HG02973 (cell line): ENCODE data around the gene PHF20.
"Not testable (repeated sequence)": the region's sequence is repeated elsewhere in the genome, so short reads cannot be mapped to it uniquely, and the experiment has no call there.

Source experiments
- ATAC-seq: cut with Tn5 transposase; IDR thresholded peaks from one replicate; pipeline ENCODE4 v1.9.1; 2021; ENCODE audit warnings: moderate library complexity; ENCODE audit not compliant: unreplicated experiment

PHF20 gene

DNA sequence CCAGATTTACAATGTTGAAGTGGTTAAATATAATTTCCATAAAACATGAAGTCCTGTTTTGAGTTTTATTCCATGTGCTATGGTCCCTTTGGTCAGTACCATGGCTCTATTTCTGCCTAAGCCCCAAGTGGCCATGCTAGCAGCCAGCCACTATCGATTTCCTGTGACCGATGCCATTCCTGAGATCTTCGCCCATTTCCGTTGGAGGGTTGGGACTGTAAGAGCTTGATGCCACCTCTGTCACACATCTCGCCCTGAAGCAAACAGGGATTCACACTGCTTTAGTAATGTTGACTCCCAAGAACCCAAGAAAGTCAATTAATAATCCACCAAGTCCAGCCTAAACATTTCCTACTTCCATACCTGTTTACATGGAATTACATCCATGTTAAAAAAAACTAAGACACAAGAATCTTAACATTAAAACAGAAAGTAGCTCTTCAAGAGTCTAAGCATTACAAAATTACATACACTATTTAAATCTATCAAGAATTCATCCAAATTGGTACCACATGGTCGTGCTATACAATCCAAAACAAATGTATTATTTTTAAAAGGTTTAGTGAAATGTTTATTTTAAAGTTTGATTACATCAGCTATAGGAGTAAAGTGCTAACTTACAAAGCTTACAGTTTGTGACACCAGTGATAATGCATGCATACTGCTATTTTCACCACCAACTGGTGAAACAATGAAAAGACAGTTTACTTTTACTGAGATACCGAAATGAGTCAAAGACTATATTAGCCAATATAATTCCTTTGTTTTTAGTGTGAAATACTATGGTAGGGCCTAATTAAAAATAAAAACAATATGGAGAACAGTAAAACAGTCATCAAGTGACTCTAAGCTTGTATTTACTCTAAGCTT is 32.3 kb upstream of the PHF20 start:
- no peak for ATAC-seq

- ATAC-seq: peak; percentile 83
These were observed 29.7 kb upstream of the PHF20 start, which contains the start of gene RBM39 for GRCh38 chr20:35741892-35742740. Gene RBM39, minus strand, starts transcription at chr20:35742260. Its CDS starts 1,386 bp downstream, at chr20:35740874.

DNA sequence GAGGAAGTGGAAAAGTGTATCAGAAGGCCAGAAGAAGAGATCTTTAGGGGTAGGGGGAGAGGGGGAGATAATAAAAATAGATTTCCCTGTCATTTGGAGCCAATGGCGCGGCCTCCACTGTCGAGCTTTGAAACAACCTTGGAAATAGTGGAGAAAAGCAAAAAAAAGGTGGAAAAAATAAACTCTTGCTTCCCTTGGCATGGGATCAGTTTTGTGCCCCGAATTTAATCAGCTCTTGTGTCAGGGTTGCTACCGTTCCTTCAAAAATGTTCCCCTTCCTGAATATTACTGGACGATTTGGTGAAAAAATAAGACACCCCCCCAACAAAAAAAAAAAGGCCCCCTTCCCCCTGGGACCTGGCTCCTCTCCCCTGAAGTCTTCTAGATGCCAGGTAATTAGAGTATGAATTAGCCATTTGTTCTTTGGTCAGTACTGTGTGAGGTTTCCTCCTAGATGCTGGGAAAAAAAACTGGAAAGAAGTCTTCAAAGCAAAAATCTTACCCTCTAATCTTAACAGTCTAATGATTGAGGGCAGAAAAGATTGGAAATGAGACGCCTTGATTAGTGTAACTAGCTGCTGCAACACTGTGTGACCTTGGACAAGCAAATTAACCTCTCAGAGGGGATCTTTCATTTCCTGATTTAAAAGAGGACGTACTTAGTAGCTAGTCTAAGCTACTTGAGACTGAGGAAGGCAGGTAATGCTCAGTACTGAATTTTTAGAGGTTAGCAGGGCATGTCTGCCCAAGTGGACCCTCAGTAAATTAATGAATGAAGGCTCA is 28.9 kb upstream of the PHF20 start:
- no peak for ATAC-seq

DNA sequence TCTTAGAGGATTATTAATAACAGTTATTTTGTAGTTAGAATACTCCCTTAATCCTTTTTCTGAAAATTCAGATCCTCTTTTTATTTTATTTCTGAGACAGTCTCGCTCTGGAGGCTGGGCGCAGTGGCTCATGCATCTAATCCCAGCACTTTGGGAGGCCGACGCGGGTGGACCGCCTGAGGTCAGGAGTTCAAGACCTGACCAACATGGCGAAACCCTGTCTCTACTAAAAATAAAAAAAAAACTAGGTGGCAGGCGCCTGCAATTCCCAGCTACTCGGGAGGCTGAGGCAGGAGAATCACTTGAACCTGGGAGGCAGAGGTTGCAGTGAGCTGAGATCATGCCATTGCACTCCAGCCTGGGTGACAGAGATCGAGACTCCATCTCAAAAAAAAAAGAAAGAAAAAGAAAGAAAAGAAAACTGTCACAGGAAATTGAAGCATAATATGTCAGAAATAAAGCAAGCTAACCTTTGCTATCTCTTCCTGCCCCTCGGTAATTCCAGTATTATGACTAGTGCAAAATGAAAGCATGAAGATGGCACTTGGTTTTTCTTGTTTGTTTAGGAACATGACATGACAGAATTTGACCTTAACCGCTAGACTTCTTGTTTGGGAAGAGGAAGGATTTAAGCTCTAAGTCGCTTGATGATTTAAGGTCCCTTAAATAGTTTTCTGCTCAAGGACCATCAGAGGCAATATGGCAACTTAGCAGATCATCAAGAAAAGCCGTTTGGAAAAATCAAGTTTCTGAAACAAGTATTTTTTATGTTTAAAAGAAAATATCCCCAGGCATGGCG is 27.9 kb upstream of the PHF20 start:
- ATAC-seq: no peak

- ATAC-seq: not testable (repeated sequence)
These were observed 27.3 kb upstream of the PHF20 start for GRCh38 chr20:35744492-35744841.

GRCh38 chr20:35750611-35751010 is 21.2 kb upstream of the PHF20 start:
- ATAC-seq: no peak

- no peak for ATAC-seq
These were observed 15.4 kb upstream of the PHF20 start for GRCh38 chr20:35756404-35756803.

DNA sequence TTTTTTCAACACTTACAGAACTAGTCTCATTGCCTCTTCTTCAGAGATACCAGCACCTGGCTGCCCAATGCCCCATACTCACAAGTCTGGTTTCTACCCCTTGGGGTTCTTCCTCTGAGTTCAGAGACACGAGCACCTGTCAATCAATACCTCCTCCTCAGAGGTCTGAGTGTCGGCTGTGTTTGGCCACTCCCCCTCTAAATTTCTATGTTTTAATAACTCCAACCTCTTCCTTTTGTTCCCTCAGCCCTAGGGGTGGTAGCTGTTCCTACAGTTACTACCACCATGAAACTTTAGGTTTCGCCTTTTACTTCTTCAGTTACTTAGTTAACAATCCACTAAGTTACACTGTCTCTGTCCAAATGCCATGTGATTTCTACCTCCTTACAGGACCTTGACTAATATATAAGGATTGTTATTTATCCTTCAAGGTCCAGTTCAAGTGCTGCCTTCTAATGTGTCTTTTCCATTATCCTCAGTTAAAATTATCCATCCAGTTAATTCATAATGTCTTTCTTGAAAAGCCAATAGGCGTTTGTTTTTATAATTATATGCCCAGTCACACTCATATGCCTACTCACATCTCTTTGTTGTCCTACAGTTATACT is 14.6 kb upstream of the PHF20 start:
- ATAC-seq: no peak

- not testable (repeated sequence) for ATAC-seq
These were observed 10.3 kb upstream of the PHF20 start for GRCh38 chr20:35761548-35761947.

- ATAC-seq: no peak
These were observed 9.4 kb upstream of the PHF20 start for GRCh38 chr20:35762461-35762860.

DNA sequence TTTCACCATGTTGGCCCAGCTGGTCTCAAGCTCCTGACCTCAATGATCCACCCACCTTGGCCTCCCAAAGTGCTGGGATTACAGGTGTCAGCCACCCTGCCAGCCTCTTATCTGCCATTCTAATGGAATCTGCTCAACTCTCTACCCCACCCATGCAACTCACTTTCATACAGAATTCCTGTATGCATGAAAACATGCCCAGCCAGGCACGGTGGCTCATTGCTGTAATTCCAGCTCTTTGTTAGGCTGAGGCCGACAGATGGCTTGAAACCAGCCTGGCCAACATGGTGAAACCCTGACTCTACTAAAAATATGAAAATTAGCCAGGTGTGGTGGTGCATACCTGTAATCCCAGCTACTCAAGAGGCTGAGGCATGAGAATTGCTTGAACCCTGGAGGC is 6.9 kb upstream of the PHF20 start:
- ATAC-seq: not testable (repeated sequence)

DNA sequence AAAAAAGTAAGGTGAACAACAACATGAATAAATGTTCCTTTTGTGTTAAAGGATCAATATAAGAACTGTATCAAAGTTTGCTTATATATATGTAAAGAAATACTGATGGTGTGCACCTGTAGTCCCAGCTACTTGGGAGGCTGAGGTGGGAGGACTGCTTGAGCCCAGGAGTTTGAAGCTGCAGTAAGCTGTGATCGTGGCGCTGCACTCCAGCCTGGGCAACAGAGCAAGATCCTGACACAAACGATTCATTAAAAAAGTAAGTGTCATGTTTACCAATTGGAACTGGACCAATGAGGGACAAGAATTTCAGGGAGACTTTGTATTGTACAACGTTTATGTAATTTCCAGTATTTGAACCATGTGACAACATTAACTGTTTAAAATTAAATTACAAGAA is 5.0 kb upstream of the PHF20 start:
- no peak for ATAC-seq

DNA sequence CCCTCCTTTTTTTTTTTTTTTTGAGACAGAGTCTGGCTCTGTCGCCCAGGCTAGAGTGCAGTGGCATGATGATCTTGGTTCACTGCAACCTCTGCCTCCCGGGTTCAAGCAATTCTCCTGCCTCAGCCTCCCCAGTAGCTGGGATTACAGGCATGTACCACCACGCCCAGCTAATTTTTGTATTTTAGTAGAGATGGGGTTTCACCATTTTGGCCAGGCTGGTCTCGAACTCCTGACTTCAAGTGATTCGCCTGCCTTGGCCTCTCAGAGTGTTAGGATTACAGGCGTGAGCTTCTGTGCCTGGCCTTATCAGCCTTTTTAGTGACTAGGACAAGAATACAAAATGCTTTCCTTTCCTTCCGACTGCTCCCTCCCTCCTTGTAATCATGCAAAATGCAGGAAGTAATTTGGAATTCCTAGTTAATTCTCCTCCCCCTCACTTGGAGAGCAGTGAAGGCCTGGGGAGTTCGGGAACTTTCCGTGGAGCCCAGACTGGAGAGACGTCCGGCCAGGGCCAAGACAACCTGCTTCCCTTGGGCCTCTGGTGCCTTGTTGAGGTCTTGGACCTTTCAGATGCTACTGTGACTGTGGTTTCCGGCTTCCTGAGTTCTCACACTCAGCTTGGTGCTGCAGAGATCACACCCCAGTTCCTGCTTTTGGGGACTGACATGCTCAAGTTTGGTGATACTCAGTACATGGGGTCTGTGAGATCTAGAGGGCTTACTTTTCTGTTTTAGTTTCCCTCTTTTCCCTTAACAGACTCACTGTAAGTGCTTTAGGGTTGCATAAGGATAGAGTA is 3.9 kb upstream of the PHF20 start:
- no peak for ATAC-seq

GRCh38 chr20:35768731-35769664 is 2.8 kb upstream of the PHF20 start:
- ATAC-seq: no peak

- ATAC-seq: no peak
These were observed 487 bp upstream of the PHF20 start for GRCh38 chr20:35771367-35771688.

- no peak for ATAC-seq
These were observed 796 bp downstream of the PHF20 start for GRCh38 chr20:35772563-35773058.

DNA sequence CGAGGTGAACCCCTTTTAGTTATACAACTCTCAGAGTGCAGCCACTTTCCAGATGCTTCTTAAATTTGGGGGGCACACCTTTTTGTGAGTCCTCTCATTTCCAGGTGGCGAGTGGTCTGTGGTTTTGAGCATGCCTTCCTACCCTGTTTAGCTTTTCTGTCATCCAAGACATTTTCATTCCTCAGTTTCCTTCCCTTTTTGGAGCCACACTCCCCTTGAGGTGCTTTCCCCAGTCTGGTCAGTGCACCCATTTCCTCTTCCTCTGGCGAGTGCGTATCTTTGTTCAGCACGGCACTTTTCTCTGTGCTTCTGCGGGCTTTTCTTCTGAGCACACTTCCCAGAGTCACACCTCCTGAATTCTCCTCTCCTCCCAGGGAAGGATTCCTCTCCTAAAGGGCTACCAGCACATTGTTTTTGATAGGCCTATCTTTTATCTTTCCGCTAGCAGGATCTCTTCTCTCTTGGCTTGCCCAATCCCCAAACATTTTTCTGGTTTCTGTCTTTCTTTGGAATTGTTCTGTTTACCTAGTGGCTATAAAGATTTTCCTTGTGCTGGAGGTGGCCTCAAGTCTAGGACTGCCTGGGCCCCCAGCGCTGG is 1.4 kb downstream of the PHF20 start:
- ATAC-seq: no peak

DNA sequence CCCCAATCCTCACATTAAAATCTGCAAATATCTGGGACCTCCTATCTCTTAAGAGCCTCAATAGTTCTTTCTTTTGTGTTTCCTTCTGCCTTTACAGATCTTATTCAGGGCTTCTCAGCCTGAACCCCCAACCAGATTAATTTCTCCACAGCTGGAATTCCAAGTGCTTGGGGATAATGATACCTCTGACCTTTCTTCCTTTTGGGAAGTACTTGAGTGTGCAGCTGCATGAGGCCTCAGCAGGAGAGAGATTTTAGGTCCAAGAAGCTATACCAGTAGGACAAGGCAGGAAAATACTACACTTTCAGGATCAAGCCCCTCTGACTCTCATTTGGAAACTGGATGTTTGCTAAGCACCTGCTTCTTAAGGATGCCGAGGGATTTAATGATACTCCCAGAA is 2.6 kb downstream of the PHF20 start:
- ATAC-seq: no peak
